K562 (cell line): ENCODE measurements around the gene USH2A. TPM values are rescaled to one million over a fixed set of nuclear protein-coding genes. Genes with fewer than 3 reads are reported as not detected.

Experiments used
- ATAC-seq: fragments of 200-7000 bp; cut with Tn5 transposase; 3 replicates; pipeline ENCODE4 v1.9.1; 2020; ENCODE audit warnings: moderate library complexity
- BruUV-seq: library from RNA; stranded (reverse); fragments of 400-500 nt; replicated peaks from 2 replicates; lab custom pipeline; 2021; lab: Mats Ljungman, UMichigan
- CTCF ChIA-PET: fragments of 300-600 bp; formaldehyde crosslinking; extraction: SDS; loops from one replicate; lab custom pipeline; 2021; ENCODE audit warnings: low intra/inter-chr PET ratio; lab: Yijun Ruan, JAX
- POLR2A ChIA-PET: fragments of 300-600, 350-650 bp; sonication (Branson Sonifier 250); formaldehyde crosslinking; extraction: SDS; loops from one replicate; lab custom pipeline; 2021; ENCODE audit warnings: antibody characterized with exemption, inconsistent platforms; lab: Yijun Ruan, JAX
- DNase-seq, 4 experiments: peaks; one replicate each; pipeline versions ENCODE4 v3.0.0 to v3.0.0-alpha.2; 2011 to 2018; ENCODE audit warnings: low spot score in 3 of 4, mixed read lengths in 3 of 4; ENCODE audit errors: extremely low read depth in 1 of 4
- FAIRE-seq: peaks from 2 replicates; lab custom pipeline; 2011; peaks lifted over from hg19 to GRCh38; lab: Jason Lieb, UNC
- H2AFZ ChIP-seq: 2 replicates; pipeline ENCODE4 v1.6.0; 2011; ENCODE audit warnings: low read depth, low read length, control low read depth, inconsistent platforms
- H3K27ac ChIP-seq: fragments of 200-600 bp; 3 replicates; pipeline ENCODE4 v1.8.0; 2011; ENCODE audit warnings: low read depth, mild to moderate bottlenecking, control low read depth, inconsistent platforms, low read length, moderate library complexity, mixed read lengths; ENCODE audit errors: extremely low read depth
- H3K27me3 ChIP-seq, 2 experiments: fragments of 300-600 bp in 1 of 2; 2 replicates in 1 of 2; 3 replicates in 1 of 2; pipeline versions ENCODE4 v1.6.0 to v1.8.0; 2011; ENCODE audit warnings: inconsistent platforms in 2 of 2, low read length in 2 of 2, mild to moderate bottlenecking in 1 of 2, mixed read lengths in 1 of 2, moderate library complexity in 1 of 2; ENCODE audit not compliant: control insufficient read depth in 2 of 2, insufficient read depth in 2 of 2
- H3K36me3 ChIP-seq: fragments of 300-600 bp; 3 replicates; pipeline ENCODE4 v1.8.0; 2011; ENCODE audit warnings: mild to moderate bottlenecking, low read length, inconsistent platforms; ENCODE audit not compliant: control insufficient read depth, insufficient read depth
- H3K4me1 ChIP-seq, 2 experiments: fragments of 200-600 bp in 1 of 2; replicated peaks in 1 of 2; 2 replicates in 1 of 2; 3 replicates in 1 of 2; pipeline versions ENCODE4 v1.5.1 to v1.8.0; 2011; ENCODE audit warnings: inconsistent platforms in 2 of 2, low read length in 2 of 2, mild to moderate bottlenecking in 1 of 2, mixed read lengths in 1 of 2, moderate library complexity in 1 of 2; ENCODE audit not compliant: control insufficient read depth in 2 of 2, insufficient read depth in 2 of 2
- H3K4me2 ChIP-seq: 2 replicates; pipeline ENCODE4 v1.6.1; 2011; ENCODE audit warnings: low read length, control low read depth, inconsistent platforms, mixed read lengths; ENCODE audit not compliant: insufficient read depth
- H3K4me3 ChIP-seq: fragments of 200-600 bp; sonication (generic), shearing (Covaris generic); 2 replicates; pipeline ENCODE4 v1.5.1; 2016; ENCODE audit warnings: control low read depth, inconsistent platforms
- H3K79me2 ChIP-seq: fragments of 200-600 bp; 3 replicates; pipeline ENCODE4 v1.8.0; 2011; ENCODE audit warnings: low read length, inconsistent platforms; ENCODE audit not compliant: control insufficient read depth, insufficient read depth
- H3K9ac ChIP-seq, 2 experiments: 2 replicates each; pipeline versions ENCODE4 v1.6.0 to v1.6.1; 2011; ENCODE audit warnings: low read depth in 2 of 2, low read length in 2 of 2, control low read depth in 1 of 2, inconsistent platforms in 1 of 2, mild to moderate bottlenecking in 1 of 2, mixed read lengths in 1 of 2; ENCODE audit not compliant: insufficient read depth in 1 of 2
- H3K9me1 ChIP-seq: one replicate; pipeline ENCODE4 v1.6.0; 2011; ENCODE audit warnings: inconsistent platforms, mild to moderate bottlenecking, low read length, moderate library complexity; ENCODE audit not compliant: control insufficient read depth, insufficient read depth
- H3K9me3 ChIP-seq: replicated peaks from 2 replicates; pipeline ENCODE4 v1.5.1; 2011; ENCODE audit warnings: low read depth, low read length, inconsistent platforms; ENCODE audit not compliant: control insufficient read depth, insufficient read depth
- H4K20me1 ChIP-seq: replicated peaks from 2 replicates; pipeline ENCODE4 v1.6.1; 2011; ENCODE audit warnings: low read length, inconsistent platforms, mixed read lengths; ENCODE audit not compliant: control insufficient read depth, insufficient read depth
- ATF1 ChIP-seq, 2 experiments: fragments of 450-650 bp in 1 of 2; IDR thresholded peaks; 2 replicates each; pipeline ENCODE4 v1.6.1; 2016; ENCODE audit warnings: missing compliant biosample characterization in 1 of 2, missing genetic modification characterization in 1 of 2
- ESRRB ChIP-seq: fragments of 250-450 bp; sonication (Bioruptor Pico); IDR thresholded peaks from 2 replicates; pipeline ENCODE4 v1.5.0; 2020; ENCODE audit warnings: mild to moderate bottlenecking, moderate library complexity, borderline replicate concordance
- ILK ChIP-seq: fragments of 450-650 bp; IDR thresholded peaks from 2 replicates; pipeline ENCODE4 v1.6.1; 2016; ENCODE audit warnings: missing genetic modification characterization, low read depth, mild to moderate bottlenecking, missing compliant biosample characterization, moderate library complexity, borderline replicate concordance
- JUNB ChIP-seq: fragments of 450-650 bp; formaldehyde crosslinking; conservative IDR thresholded peaks from 2 replicates; pipeline ENCODE4 v1.4.0; 2020; ENCODE audit warnings: mild to moderate bottlenecking
- KDM2B ChIP-seq: fragments of 250-450 bp; sonication (Bioruptor Pico); IDR thresholded peaks from 2 replicates; pipeline ENCODE4 v1.8.0; 2021; ENCODE audit warnings: mild to moderate bottlenecking, moderate library complexity
- MXI1 ChIP-seq: IDR thresholded peaks from 2 replicates; pipeline ENCODE4 v1.6.1; 2011; ENCODE audit warnings: low read depth, mild to moderate bottlenecking, improper control_type of control experiment, low read length
- POLR2AphosphoS5 ChIP-seq: IDR thresholded peaks from 2 replicates; pipeline ENCODE4 v1.6.1; 2011; ENCODE audit warnings: mild to moderate bottlenecking, low read depth, low read length, moderate library complexity; ENCODE audit not compliant: control insufficient read depth, insufficient read depth
- SAFB2 ChIP-seq: fragments of 200-400 bp; formaldehyde crosslinking; IDR thresholded peaks from 2 replicates; pipeline ENCODE4 v1.6.1; 2018; ENCODE audit warnings: borderline replicate concordance, low read length, low read depth, moderate library complexity; ENCODE audit not compliant: severe bottlenecking
- SMC3 ChIP-seq: conservative IDR thresholded peaks from 2 replicates; pipeline ENCODE4 v1.6.1; 2011; ENCODE audit warnings: low read depth, low read length, improper control_type of control experiment; ENCODE audit not compliant: insufficient read depth
- TCF3 ChIP-seq: sonication (generic); formaldehyde crosslinking; IDR thresholded peaks from 2 replicates; pipeline ENCODE4 v1.4.0; 2020; ENCODE audit warnings: mild to moderate bottlenecking, missing genetic modification reagents
- XRCC5 ChIP-seq: fragments of 200-400 bp; formaldehyde crosslinking; IDR thresholded peaks from 2 replicates; pipeline ENCODE4 v1.6.1; 2017; ENCODE audit warnings: low read depth, mild to moderate bottlenecking, low read length
- ZNF121 ChIP-seq: sonication (generic); formaldehyde crosslinking; conservative IDR thresholded peaks from 2 replicates; pipeline ENCODE4 v1.8.0; 2022; ENCODE audit warnings: missing genetic modification reagents
- ZNF3 ChIP-seq: fragments of 250-450 bp; sonication (Bioruptor Pico); IDR thresholded peaks from 2 replicates; pipeline ENCODE4 v1.5.0; 2021; ENCODE audit warnings: mild to moderate bottlenecking, moderate library complexity
- ZNF407 ChIP-seq: fragments of 450-650 bp; IDR thresholded peaks from 2 replicates; pipeline ENCODE4 v1.6.1; 2016; ENCODE audit warnings: low read depth
- in situ Hi-C: fragments of 300-500 bp; cut with MboI; formaldehyde crosslinking; loops from 4 replicates; pipeline ENCODE4 v1.15.0; 2018; ENCODE audit warnings: inconsistent platforms, mixed read lengths
- intact Hi-C: fragments of 100-400 bp; cut with micrococcal nuclease; formaldehyde crosslinking; loops from 2 replicates; pipeline ENCODE4 v1.14.2; 2022
- polyA plus RNA-seq, 8 experiments: library from polyadenylated mRNA; depleted of rRNA in 4 of 8; stranded (reverse) in 5 of 8; unstranded in 3 of 8; fragments of >200 nt; fragmentation: Nextera tagmentation in 2 of 8; fragmentation: Illumina TruSeq in 1 of 8; extraction: Ambion mirVana in 2 of 8; extraction: Trizol in 1 of 8; gene quantifications; 2 replicates each; pipeline versions ENCODE4 v1.2.1 to v1.2.3, GENCODE V29; 2011 to 2014; ENCODE audit warnings: inconsistent platforms in 1 of 8, missing spikeins in 1 of 8
- total RNA-seq, 7 experiments: library from RNA; depleted of rRNA in 6 of 7; stranded (reverse); fragments of >200 nt in 6 of 7; fragmentation: Illumina TruSeq in 2 of 7; extraction: Trizol in 2 of 7; gene quantifications; 2 replicates each; pipeline versions ENCODE4 v1.2.1 to v1.2.3, GENCODE V29; 2011 to 2021; ENCODE audit warnings: low replicate concordance in 1 of 7
- TF ChIP-seq, protein P1 (sequence below): fragments of 450-650 bp; formaldehyde crosslinking; IDR thresholded peaks from 2 replicates; pipeline ENCODE4 v1.4.0; 2022; ENCODE audit warnings: missing genetic modification characterization

USH2A gene
- total and polyA plus RNA-seq, 9 of the 15 experiments (the other 6 are each of a cell fraction or from before 2014, with no cell fraction given): under 0.01 TPM; not detected in 7

GRCh38 chr1:216389774-216390173 is 33.5 kb downstream of the USH2A start:
- FAIRE-seq (no peak), ATAC-seq (no peak)
- BruUV-seq: no TSS peak
- POLR2A ChIA-PET: no interaction called here
- no peak overlapping the region for H3K27ac ChIP-seq
- no peaks in the 10 kb centered on the region for H3K4me1 ChIP-seq
- intact Hi-C loops: no loop called here
- no peak overlapping the region for H3K9ac ChIP-seq
- H3K9me1 ChIP-seq: no peaks in the 10 kb centered on the region
- TF ChIP-seq XRCC5 (no peak), MXI1 (no peak), ESRRB (CRISPR knock-in tag) (no peak), KDM2B (CRISPR knock-in tag) (no peak), ZNF407 (no peak), ZNF121 (CRISPR knock-in tag) (no peak), SMC3 (no peak), ILK (tag) (no peak), SAFB2 (no peak), JUNB (CRISPR knock-in tag) (no peak), ZNF3 (CRISPR knock-in tag) (no peak), ATF1 (CRISPR knock-in tag; IDR thresholded peaks at IDR 0.05) (no peak), ATF1 (tag; IDR thresholded peaks at IDR 0.05) (no peak), TCF3 (CRISPR knock-in tag) (no peak), POLR2AphosphoS5 (no peak)
- TF ChIP-seq, protein P1, sequence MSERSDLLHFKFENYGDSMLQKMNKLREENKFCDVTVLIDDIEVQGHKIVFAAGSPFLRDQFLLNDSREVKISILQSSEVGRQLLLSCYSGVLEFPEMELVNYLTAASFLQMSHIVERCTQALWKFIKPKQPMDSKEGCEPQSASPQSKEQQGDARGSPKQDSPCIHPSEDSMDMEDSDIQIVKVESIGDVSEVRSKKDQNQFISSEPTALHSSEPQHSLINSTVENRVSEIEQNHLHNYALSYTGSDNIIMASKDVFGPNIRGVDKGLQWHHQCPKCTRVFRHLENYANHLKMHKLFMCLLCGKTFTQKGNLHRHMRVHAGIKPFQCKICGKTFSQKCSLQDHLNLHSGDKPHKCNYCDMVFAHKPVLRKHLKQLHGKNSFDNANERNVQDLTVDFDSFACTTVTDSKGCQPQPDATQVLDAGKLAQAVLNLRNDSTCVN: no peak
- TF ChIP-seq, all 486 proteins: peak for 0
- H3K4me3 ChIP-seq: no peak overlapping the region
- CTCF ChIA-PET: no interaction called here
- no peaks in the 10 kb centered on the region; the same call in 1 of the 2 replicates for H3K9me3 ChIP-seq
- H4K20me1 ChIP-seq: no peaks in the 10 kb centered on the region
- in situ Hi-C loops: no loop called here
- no peak for DNase-seq
- H3K4me2 ChIP-seq: no peak overlapping the region
- H3K36me3 ChIP-seq: no peaks in the 10 kb centered on the region
- no peaks in the 10 kb centered on the region for H3K79me2 ChIP-seq
- H2AFZ ChIP-seq: no peak overlapping the region
- no peaks in the 10 kb centered on the region for H3K27me3 ChIP-seq
